Peyer's patch (tissue), 4 donors: ENCODE measurements around the gene CLMN. TPM values are rescaled to one million over a fixed set of nuclear protein-coding genes. Genes with fewer than 3 reads are reported as not detected.

Experiments
- DNase-seq, 3 donors: peaks; one replicate each; pipeline ENCODE4 v3.0.0-alpha.2; 2017 to 2019
- H3K27ac ChIP-seq, 4 donors: fragments of 200-600 bp; sonication (generic); one replicate each; pipeline ENCODE4 v1.5.1; 2016 to 2019
- H3K27me3 ChIP-seq, 2 donors: fragments of 200-600 bp; sonication (generic); one replicate each; pipeline ENCODE4 v1.5.1; 2019
- H3K36me3 ChIP-seq, 3 donors: fragments of 200-600 bp; sonication (generic); one replicate each; pipeline ENCODE4 v1.5.1; 2016 to 2019
- H3K4me1 ChIP-seq, 4 donors: fragments of 200-600 bp; sonication (generic); one replicate each; pipeline ENCODE4 v1.5.1; 2016 to 2019
- H3K4me3 ChIP-seq, 4 donors: fragments of 200-600 bp; sonication (generic); 1 replicate in 3 of 4; 2 replicates in 1 of 4; pipeline ENCODE4 v1.5.1; 2016 to 2019; ENCODE audit warnings: mild to moderate bottlenecking in 1 of 4
- H3K9me3 ChIP-seq, 4 donors: fragments of 200-600 bp; sonication (generic); one replicate each; pipeline ENCODE4 v1.5.1; 2016 to 2019; ENCODE audit warnings: mild to moderate bottlenecking in 1 of 4
- CTCF ChIP-seq, 6 experiments: fragments of 450-650 bp in 4 of 6; fragments of 200-600 bp in 2 of 6; sonication (generic) in 1 of 6; IDR thresholded peaks; one replicate each; pipeline ENCODE4 v1.5.1; 2017 to 2019; ENCODE audit warnings: antibody characterized with exemption in 6 of 6, mild to moderate bottlenecking in 3 of 6, moderate library complexity in 1 of 6
- POLR2A ChIP-seq, 2 donors: fragments of 450-650 bp; IDR thresholded peaks; one replicate each; pipeline ENCODE4 v1.5.1; 2017; ENCODE audit warnings: antibody characterized with exemption in 2 of 2, mild to moderate bottlenecking in 2 of 2, moderate library complexity in 2 of 2
- total RNA-seq, 4 donors: library from RNA; depleted of rRNA; stranded (reverse); fragments of >200 nt; gene quantifications; one replicate each; pipeline ENCODE4 v1.1.0, GENCODE V29; 2016

CLMN gene
- total RNA-seq, 4 donors from 2014 or later: 18.7 to 38.8 (median 36.4) TPM

GRCh38 chr14:95190857-95191256 is 128.9 kb downstream of the CLMN start:
- peaks cover 0 to 11% (median 0%) of the 10 kb centered on the region in 4 donors for H3K4me1 ChIP-seq
- TF ChIP-seq CTCF (IDR thresholded peaks at IDR 0.05) (no peak), POLR2A (IDR thresholded peaks at IDR 0.05) (no peak)

GRCh38 chr14:95190346-95190840 is 129.3 kb downstream of the CLMN start:
- Histone ChIP-seq H3K27ac (no peak overlapping the region), H3K4me1 (peaks cover 0 to 11% (median 0%) of the 10 kb centered on the region in 4 donors), H3K9me3 (no peaks in the 10 kb centered on the region), H3K27me3 (no peaks in the 10 kb centered on the region), H3K4me3 (no peak overlapping the region), H3K36me3 (no peaks in the 10 kb centered on the region)
- TF ChIP-seq POLR2A (IDR thresholded peaks at IDR 0.05): no peak
- TF ChIP-seq CTCF (IDR thresholded peaks at IDR 0.05): no peak
- DNase-seq: no peak

More at GRCh38 chr14:95190857-95191256, 128.9 kb downstream of the CLMN start:
- Histone ChIP-seq H3K4me3 (no peak overlapping the region), H3K27ac (no peak overlapping the region), H3K9me3 (no peaks in the 10 kb centered on the region), H3K27me3 (no peaks in the 10 kb centered on the region), H3K36me3 (no peaks in the 10 kb centered on the region)
- no peak for DNase-seq

GRCh38 chr14:95189367-95190132 is 130.2 kb downstream of the CLMN start:
- no peaks in the 10 kb centered on the region for H3K36me3 ChIP-seq
- no peak for DNase-seq
- no peaks in the 10 kb centered on the region for H3K9me3 ChIP-seq
- TF ChIP-seq CTCF (IDR thresholded peaks at IDR 0.05): no peak
- TF ChIP-seq POLR2A (IDR thresholded peaks at IDR 0.05): no peak
- no peak overlapping the region for H3K4me3 ChIP-seq
- peaks cover 0 to 19% (median 2%) of the 10 kb centered on the region in 4 donors for H3K4me1 ChIP-seq
- H3K27ac ChIP-seq: no peak overlapping the region
- H3K27me3 ChIP-seq: no peaks in the 10 kb centered on the region

GRCh38 chr14:95188380-95188779 is 131.3 kb downstream of the CLMN start:
- TF ChIP-seq POLR2A (IDR thresholded peaks at IDR 0.05) (no peak), CTCF (IDR thresholded peaks at IDR 0.05) (no peak)
- Histone ChIP-seq H3K4me3 (no peak overlapping the region), H3K27ac (no peak overlapping the region), H3K4me1 (peaks cover 0 to 31% (median 3%) of the 10 kb centered on the region in 4 donors), H3K9me3 (no peaks in the 10 kb centered on the region), H3K27me3 (no peaks in the 10 kb centered on the region), H3K36me3 (no peaks in the 10 kb centered on the region)
- DNase-seq: no peak

- no peak for TF ChIP-seq POLR2A (IDR thresholded peaks at IDR 0.05)
- no peak for TF ChIP-seq CTCF (IDR thresholded peaks at IDR 0.05)
- Histone ChIP-seq H3K27me3 (no peaks in the 10 kb centered on the region), H3K27ac (peak overlapping the region; percentile 49 to 77 (median 62)), H3K9me3 (no peaks in the 10 kb centered on the region), H3K36me3 (no peaks in the 10 kb centered on the region), H3K4me3 (peak overlapping the region in 1 of 4 donors; percentile 7), H3K4me1 (peaks cover 0 to 42% (median 6%) of the 10 kb centered on the region in 4 donors)
- no peak for DNase-seq
Measured at GRCh38 chr14:95185767-95186392, 133.8 kb downstream of the CLMN start.
